Nephron (organoid): ENCODE results near the gene CTAGE9.

Experiments used
- H3K27ac Mint-ChIP-seq, 3 experiments: 2 replicates each; pipeline ENCODE4 v1.8.0; 2020; ENCODE audit warnings: mixed read lengths in 3 of 3, mild to moderate bottlenecking in 2 of 3, moderate library complexity in 1 of 3
- H3K27me3 Mint-ChIP-seq: 2 replicates; pipeline ENCODE4 v1.8.0; 2021; ENCODE audit warnings: low read depth, mild to moderate bottlenecking, moderate library complexity, mixed read lengths
- H3K36me3 Mint-ChIP-seq: 2 replicates; pipeline ENCODE4 v1.8.0; 2020; ENCODE audit warnings: low read depth, mixed read lengths
- H3K4me1 Mint-ChIP-seq: 2 replicates; pipeline ENCODE4 v1.8.0; 2020; ENCODE audit warnings: mixed read lengths
- H3K4me3 Mint-ChIP-seq, 3 experiments: 2 replicates each; pipeline ENCODE4 v1.8.0; 2020; ENCODE audit warnings: mild to moderate bottlenecking in 3 of 3, mixed read lengths in 3 of 3, moderate library complexity in 2 of 3
- H3K9me3 Mint-ChIP-seq: 2 replicates; pipeline ENCODE4 v1.8.0; 2020; ENCODE audit warnings: mixed read lengths
- TF ChIP-seq, protein P1 (sequence below), 3 experiments: fragments of 200-600 bp; sonication (generic); IDR thresholded peaks; one replicate each; pipeline ENCODE4 v1.5.0; 2021; ENCODE audit warnings: antibody characterized with exemption in 3 of 3; ENCODE audit not compliant: unreplicated experiment in 3 of 3

The CTAGE9 gene

DNA sequence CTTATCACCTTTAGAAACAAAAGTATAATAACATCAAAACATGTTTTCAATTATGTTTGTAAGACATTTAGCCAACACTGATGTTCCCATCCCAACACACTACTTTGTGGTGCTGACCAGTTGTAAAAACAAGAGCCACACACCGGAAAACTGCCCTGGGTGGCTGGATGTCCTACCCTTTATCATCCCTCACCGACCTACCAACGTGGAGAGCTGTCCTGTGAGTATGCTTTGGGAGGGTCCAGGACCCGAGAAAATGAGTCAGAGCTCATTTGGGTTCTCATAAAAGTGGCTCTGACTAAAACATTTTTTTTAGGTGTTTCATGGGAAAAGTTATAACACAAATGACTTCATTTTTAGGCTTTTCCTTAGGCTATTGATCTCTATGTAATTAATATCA is 29.3 kb upstream of the CTAGE9 start:
- no peak overlapping the region for H3K27ac Mint-ChIP-seq
- H3K4me3 Mint-ChIP-seq, result no peak overlapping the region
- no peaks in the 10 kb centered on the region for H3K36me3 Mint-ChIP-seq
- no peaks in the 10 kb centered on the region for H3K27me3 Mint-ChIP-seq
- H3K4me1 Mint-ChIP-seq, result peaks cover 9% of the 10 kb centered on the region
- no peaks in the 10 kb centered on the region for H3K9me3 Mint-ChIP-seq
- TF ChIP-seq, protein P1, sequence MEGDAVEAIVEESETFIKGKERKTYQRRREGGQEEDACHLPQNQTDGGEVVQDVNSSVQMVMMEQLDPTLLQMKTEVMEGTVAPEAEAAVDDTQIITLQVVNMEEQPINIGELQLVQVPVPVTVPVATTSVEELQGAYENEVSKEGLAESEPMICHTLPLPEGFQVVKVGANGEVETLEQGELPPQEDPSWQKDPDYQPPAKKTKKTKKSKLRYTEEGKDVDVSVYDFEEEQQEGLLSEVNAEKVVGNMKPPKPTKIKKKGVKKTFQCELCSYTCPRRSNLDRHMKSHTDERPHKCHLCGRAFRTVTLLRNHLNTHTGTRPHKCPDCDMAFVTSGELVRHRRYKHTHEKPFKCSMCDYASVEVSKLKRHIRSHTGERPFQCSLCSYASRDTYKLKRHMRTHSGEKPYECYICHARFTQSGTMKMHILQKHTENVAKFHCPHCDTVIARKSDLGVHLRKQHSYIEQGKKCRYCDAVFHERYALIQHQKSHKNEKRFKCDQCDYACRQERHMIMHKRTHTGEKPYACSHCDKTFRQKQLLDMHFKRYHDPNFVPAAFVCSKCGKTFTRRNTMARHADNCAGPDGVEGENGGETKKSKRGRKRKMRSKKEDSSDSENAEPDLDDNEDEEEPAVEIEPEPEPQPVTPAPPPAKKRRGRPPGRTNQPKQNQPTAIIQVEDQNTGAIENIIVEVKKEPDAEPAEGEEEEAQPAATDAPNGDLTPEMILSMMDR (IDR thresholded peaks at IDR 0.05; ENCODE audit: unreplicated experiment in 3 of 3), result no peak

DNA sequence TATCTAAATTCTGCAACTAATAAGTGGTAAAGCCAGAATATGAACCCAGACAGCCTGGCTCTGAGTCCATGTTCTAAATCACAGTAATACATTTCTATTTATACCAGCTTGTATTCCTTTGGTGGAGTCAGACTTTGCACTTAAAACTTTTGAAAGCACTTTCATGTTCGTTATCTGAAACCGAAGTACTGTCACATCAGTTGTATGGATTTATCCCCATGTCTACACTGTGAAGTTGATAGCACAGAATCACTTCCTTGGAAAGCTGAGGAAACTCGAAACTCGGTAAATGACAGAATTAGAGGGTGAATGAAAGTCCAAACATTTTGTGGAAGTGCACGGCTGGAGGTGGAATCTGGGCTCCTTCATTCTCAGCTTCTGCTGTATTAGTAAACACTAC is 28.3 kb upstream of the CTAGE9 start:
- TF ChIP-seq, protein P1 (IDR thresholded peaks at IDR 0.05; ENCODE audit: unreplicated experiment in 3 of 3), result no peak
- H3K27ac Mint-ChIP-seq, result no peak overlapping the region
- no peaks in the 10 kb centered on the region for H3K27me3 Mint-ChIP-seq
- H3K9me3 Mint-ChIP-seq, result no peaks in the 10 kb centered on the region
- no peaks in the 10 kb centered on the region for H3K36me3 Mint-ChIP-seq
- no peak overlapping the region for H3K4me3 Mint-ChIP-seq
- peaks cover 9% of the 10 kb centered on the region for H3K4me1 Mint-ChIP-seq

DNA sequence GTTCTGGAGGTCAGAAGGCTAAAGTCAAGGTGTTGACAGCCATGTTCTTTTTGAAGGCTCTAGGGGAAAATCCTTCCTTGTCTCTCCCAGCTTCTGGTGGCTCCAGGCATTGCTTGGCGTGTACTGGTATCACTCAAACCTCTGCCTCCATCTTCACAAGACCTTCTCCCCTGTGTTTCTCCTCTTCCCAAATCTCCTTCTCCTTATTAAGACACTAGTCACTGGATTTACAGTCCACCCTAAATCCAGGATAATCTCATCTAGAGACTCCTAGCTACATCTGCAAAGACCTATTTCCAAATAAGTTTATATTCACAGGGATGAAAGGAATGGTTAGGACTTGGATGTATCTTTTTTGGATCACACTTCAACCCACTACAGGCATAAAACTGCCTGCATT is 26.0 kb upstream of the CTAGE9 start:
- Mint-ChIP-seq H3K4me1 (peaks cover 9% of the 10 kb centered on the region), H3K4me3 (no peak overlapping the region), H3K9me3 (no peaks in the 10 kb centered on the region), H3K27ac (no peak overlapping the region), H3K36me3 (no peaks in the 10 kb centered on the region), H3K27me3 (no peaks in the 10 kb centered on the region)
- TF ChIP-seq, protein P1 (IDR thresholded peaks at IDR 0.05; ENCODE audit: unreplicated experiment in 3 of 3), result no peak

DNA sequence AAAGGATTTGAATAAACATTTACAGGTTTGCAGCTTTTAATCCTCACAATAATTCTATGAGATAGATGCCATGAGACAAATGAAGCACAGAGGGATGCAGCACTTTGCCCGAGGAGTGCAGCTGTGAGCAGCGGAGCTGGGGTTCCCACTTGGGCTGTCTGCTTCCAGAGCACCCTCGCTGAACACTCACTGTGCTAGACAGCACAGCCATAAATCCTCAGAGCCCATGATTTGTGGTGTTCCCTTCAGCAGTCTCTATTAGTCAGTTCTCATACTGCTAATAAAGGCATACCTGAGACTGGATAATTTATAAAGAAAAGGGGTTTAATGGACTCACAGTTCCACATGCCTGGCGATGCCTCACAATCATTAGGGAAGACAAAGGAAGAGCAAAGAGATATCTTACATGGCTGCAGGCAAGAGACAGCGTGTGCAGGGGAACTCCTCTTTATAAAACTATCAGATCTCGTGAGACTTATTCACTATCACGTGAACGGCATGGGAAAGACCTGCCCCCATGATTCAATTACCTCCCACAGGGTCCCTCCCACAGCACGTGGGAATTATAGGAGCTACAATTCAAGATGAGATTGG is 25.3 kb upstream of the CTAGE9 start:
- Mint-ChIP-seq H3K27me3 (no peaks in the 10 kb centered on the region), H3K4me1 (peaks cover 9% of the 10 kb centered on the region), H3K27ac (no peak overlapping the region), H3K36me3 (no peaks in the 10 kb centered on the region), H3K9me3 (no peaks in the 10 kb centered on the region), H3K4me3 (peak overlapping the region in 1 of 3 experiments; percentile 5)
- TF ChIP-seq, protein P1 (IDR thresholded peaks at IDR 0.05; ENCODE audit: unreplicated experiment in 3 of 3), result no peak

DNA sequence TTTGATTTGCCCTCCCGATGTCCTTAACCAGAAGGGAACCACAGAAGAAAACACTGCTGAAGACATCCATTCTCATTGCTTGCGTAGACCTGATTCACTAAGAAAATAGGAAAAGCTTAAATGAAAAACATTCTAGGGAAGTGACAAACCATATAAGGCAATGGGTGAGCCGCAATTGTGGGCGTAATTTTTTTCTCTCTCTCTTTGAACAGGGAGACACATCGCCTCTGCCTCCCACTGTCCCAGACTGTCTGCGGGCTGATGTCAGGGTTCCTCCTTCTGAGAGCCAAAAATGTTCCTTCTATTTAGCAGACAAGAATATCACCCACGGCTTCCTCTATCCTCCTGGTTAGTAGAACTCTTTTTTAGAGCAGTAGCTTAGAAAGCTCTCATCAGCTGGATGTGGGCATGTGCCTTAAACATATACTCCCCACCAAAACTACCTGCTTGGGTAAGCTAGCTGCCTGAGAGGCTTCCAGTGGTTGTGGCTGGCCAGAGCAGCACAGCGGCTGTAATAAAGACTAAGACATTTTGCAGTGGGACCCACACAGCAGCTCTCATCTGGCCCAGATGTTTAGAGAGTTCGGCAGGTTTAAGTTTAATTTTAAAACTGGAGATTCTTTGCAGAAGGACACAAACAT is 22.7 kb upstream of the CTAGE9 start:
- Mint-ChIP-seq H3K27ac (peak overlapping the region in 2 of 3 experiments; percentile 26 to 35), H3K36me3 (peaks cover 3% of the 10 kb centered on the region), H3K4me1 (peaks cover 9% of the 10 kb centered on the region), H3K4me3 (no peak overlapping the region), H3K9me3 (no peaks in the 10 kb centered on the region), H3K27me3 (no peaks in the 10 kb centered on the region)
- TF ChIP-seq, protein P1 (IDR thresholded peaks at IDR 0.05; ENCODE audit: unreplicated experiment in 3 of 3), result no peak

DNA sequence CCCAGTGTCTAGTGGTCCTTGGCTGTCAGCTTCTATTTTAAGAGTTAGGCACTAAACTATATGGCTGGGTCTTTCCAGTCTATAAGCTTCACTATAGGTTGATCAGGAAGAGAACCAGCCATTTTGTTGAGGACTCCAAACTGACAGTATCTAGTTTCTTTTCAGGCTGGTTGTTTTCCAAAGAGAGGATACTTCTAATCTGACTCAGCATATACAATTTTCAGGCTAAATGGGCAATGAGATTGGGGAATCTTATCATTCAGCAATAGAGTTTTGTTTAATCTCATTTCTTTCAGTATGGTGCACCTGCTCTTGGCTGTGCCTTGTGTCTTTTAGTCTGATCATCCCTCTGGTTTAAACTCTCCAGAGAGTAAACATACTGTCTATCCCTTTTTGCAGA is 20.4 kb upstream of the CTAGE9 start:
- Mint-ChIP-seq H3K27me3 (no peaks in the 10 kb centered on the region), H3K36me3 (peaks cover 11% of the 10 kb centered on the region), H3K27ac (no peak overlapping the region), H3K4me3 (no peak overlapping the region), H3K9me3 (peaks cover 6% of the 10 kb centered on the region), H3K4me1 (peaks cover 4% of the 10 kb centered on the region)
- TF ChIP-seq, protein P1 (IDR thresholded peaks at IDR 0.05; ENCODE audit: unreplicated experiment in 3 of 3), result no peak
